Measurements from ENCODE around the gene ERICH3.

- TF ChIP-seq CTCF (IDR thresholded peaks at IDR 0.05) (no peak), POLR2A (IDR thresholded peaks at IDR 0.05) (no peak)
Observed at GRCh38 chr1:74679811-74680210, 6.2 kb upstream of the ERICH3 start.

Measured in heart left ventricle (tissue), 13 donors.